SU-DHL-6 (cell line): ENCODE measurements around the gene SH3BGRL2.

Source experiments
- CTCF ChIP-seq: fragments of 200-600 bp; sonication (generic); IDR thresholded peaks from one replicate; pipeline ENCODE4 v1.5.1; 2017; ENCODE audit warnings: antibody characterized with exemption, mild to moderate bottlenecking, low read length, moderate library complexity; ENCODE audit not compliant: insufficient read depth, poor library complexity, severe bottlenecking
- EZH2phosphoT487 ChIP-seq: fragments of 200-600 bp; sonication (generic), shearing (Covaris generic); conservative IDR thresholded peaks from 2 replicates; pipeline ENCODE4 v1.6.1; 2018; ENCODE audit warnings: mild to moderate bottlenecking, antibody characterized with exemption, low read length, moderate library complexity, mixed read lengths

DNA sequence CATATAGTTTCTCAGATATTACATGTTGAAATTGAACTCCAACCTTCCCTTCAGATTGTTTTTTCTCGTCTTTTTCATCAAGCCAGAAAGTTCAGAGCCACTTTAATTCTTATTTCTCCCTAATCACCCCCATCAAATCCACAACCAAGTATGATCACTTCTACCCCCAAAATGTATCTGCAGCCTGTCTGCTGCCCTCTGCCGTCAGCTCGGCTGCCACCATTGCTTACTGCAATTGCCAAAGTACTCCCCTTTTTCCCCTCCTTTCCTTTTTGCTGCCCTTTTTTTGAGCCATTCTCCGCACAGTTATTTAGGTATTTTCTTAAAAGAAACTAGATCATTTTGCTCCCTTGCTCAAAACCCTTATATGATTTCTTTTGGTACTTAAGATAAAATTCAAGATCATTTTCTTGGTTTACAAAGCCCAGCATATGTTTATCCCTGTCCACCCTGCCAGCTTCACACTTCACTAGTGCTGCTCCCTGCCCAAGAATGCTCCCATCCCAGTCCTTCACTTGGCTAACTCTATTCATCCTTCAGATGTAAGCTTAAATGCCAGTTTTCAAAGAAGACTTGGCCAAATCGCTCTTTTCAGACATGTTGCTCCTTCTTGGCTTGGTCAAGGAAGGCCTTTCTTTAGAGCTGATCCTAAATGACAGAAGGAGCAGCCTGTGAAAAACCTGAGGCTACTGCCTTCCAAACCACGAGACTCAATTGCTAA is 63.7 kb downstream of the SH3BGRL2 start:
- TF ChIP-seq CTCF (no peak), EZH2phosphoT487 (no peak)
